Peyer's patch (tissue), 4 donors: ENCODE results near the gene RFX5.

Experiments used
- POLR2A ChIP-seq, 2 donors: fragments of 450-650 bp; IDR thresholded peaks; one replicate each; pipeline ENCODE4 v1.5.1; 2017; ENCODE audit warnings: antibody characterized with exemption in 2 of 2, mild to moderate bottlenecking in 2 of 2, moderate library complexity in 2 of 2
- TF ChIP-seq, protein P1 (sequence below), 6 experiments: fragments of 450-650 bp in 4 of 6; fragments of 200-600 bp in 2 of 6; sonication (generic) in 1 of 6; IDR thresholded peaks; one replicate each; pipeline ENCODE4 v1.5.1; 2017 to 2019; ENCODE audit warnings: antibody characterized with exemption in 6 of 6, mild to moderate bottlenecking in 3 of 6, moderate library complexity in 1 of 6

DNA sequence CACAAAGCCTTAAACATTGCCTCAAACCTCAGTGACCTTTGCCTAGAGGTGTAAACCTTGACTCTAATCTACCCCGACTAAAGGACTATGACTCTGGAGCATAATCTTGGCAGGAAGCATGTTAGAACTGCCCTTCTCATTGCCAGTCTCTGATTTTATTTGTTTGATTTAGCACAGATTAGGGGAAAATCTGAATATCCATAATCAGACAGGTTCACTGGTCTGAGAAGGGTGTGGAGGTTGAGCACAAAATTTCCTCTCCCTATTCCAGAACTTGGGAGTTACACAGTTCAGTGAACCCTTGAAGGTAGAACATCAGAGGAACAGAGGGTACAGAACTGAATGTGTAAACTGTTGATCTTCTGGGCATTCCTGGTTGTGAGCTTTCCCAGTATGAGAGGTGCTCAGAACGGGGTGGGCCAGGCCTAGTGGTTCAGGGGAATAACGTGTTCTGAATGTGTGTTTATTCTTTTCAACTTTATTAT lies 44.1 kb upstream of the RFX5 start:
- TF ChIP-seq, protein P1, sequence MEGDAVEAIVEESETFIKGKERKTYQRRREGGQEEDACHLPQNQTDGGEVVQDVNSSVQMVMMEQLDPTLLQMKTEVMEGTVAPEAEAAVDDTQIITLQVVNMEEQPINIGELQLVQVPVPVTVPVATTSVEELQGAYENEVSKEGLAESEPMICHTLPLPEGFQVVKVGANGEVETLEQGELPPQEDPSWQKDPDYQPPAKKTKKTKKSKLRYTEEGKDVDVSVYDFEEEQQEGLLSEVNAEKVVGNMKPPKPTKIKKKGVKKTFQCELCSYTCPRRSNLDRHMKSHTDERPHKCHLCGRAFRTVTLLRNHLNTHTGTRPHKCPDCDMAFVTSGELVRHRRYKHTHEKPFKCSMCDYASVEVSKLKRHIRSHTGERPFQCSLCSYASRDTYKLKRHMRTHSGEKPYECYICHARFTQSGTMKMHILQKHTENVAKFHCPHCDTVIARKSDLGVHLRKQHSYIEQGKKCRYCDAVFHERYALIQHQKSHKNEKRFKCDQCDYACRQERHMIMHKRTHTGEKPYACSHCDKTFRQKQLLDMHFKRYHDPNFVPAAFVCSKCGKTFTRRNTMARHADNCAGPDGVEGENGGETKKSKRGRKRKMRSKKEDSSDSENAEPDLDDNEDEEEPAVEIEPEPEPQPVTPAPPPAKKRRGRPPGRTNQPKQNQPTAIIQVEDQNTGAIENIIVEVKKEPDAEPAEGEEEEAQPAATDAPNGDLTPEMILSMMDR (IDR thresholded peaks at IDR 0.05): no peak
- TF ChIP-seq POLR2A (IDR thresholded peaks at IDR 0.05): no peak
